Body of pancreas (tissue), 4 donors: Measurements from ENCODE around the gene BBX.

Experiments used
- POLR2A ChIP-seq, 3 donors: fragments of 450-650 bp; IDR thresholded peaks; one replicate each; pipeline ENCODE4 v1.6.1; 2016; ENCODE audit warnings: antibody characterized with exemption in 3 of 3, mild to moderate bottlenecking in 2 of 3
- TF ChIP-seq, protein P1 (sequence below), 7 experiments: fragments of 450-650 bp in 4 of 7; fragments of 200-600 bp in 3 of 7; sonication (generic) in 3 of 7; IDR thresholded peaks; one replicate each; pipeline ENCODE4 v1.5.1; 2016 to 2019; ENCODE audit warnings: antibody characterized with exemption in 7 of 7

- TF ChIP-seq, protein P1, sequence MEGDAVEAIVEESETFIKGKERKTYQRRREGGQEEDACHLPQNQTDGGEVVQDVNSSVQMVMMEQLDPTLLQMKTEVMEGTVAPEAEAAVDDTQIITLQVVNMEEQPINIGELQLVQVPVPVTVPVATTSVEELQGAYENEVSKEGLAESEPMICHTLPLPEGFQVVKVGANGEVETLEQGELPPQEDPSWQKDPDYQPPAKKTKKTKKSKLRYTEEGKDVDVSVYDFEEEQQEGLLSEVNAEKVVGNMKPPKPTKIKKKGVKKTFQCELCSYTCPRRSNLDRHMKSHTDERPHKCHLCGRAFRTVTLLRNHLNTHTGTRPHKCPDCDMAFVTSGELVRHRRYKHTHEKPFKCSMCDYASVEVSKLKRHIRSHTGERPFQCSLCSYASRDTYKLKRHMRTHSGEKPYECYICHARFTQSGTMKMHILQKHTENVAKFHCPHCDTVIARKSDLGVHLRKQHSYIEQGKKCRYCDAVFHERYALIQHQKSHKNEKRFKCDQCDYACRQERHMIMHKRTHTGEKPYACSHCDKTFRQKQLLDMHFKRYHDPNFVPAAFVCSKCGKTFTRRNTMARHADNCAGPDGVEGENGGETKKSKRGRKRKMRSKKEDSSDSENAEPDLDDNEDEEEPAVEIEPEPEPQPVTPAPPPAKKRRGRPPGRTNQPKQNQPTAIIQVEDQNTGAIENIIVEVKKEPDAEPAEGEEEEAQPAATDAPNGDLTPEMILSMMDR (IDR thresholded peaks at IDR 0.05): peak; percentile 10 to 59 (median 43)
- no peak for TF ChIP-seq POLR2A (IDR thresholded peaks at IDR 0.05)
Observed at GRCh38 chr3:107660306-107660976, 137.7 kb downstream of the BBX start.
